GM12873 (cell line): Measurements from ENCODE around the gene GM2A.

Experiments
- CTCF ChIP-seq: IDR thresholded peaks from 2 replicates; pipeline ENCODE4 v1.5.1; 2012; ENCODE audit warnings: low read depth, mild to moderate bottlenecking, moderate library complexity, low read length, control low read depth; ENCODE audit not compliant: insufficient read depth; ENCODE audit errors: missing control alignments

GM2A gene

GRCh38 chr5:151228986-151229385, 24.0 kb upstream of the GM2A start:
- no peak for TF ChIP-seq CTCF

DNA sequence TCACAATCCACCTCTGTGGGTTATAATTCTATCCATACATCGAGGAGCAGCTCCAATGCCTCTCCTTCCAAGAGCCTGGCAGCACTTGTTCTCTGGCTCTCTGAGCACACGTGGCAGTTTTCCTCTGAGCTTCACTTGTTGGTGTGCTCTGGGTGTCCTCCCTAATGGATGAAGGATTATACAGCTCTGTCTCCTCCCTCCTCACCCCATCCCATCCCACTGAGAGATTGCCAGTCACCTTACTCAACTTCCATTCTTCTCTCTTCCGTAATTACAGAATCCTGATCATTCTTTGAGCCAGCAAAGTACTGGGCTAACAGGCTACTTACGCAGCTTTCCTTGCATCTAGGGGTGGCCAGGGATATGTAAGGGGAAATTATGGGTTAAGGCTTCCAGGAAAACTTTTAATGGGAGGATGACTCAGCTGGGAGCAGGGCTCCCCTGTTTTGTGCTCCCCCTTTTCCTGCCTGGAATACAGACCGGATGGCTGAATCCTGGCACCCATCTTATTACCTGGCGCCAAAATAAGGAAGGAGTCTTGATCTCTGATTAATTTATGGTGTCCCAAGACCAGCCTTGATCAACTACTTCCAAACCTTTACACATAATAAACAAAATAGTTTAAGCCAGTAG, 22.8 kb upstream of the GM2A start:
- no peak for TF ChIP-seq CTCF

GRCh38 chr5:151231359-151231758, 21.6 kb upstream of the GM2A start:
- no peak for TF ChIP-seq CTCF

- no peak for TF ChIP-seq CTCF
Measured at GRCh38 chr5:151233616-151234085, 19.3 kb upstream of the GM2A start.

DNA sequence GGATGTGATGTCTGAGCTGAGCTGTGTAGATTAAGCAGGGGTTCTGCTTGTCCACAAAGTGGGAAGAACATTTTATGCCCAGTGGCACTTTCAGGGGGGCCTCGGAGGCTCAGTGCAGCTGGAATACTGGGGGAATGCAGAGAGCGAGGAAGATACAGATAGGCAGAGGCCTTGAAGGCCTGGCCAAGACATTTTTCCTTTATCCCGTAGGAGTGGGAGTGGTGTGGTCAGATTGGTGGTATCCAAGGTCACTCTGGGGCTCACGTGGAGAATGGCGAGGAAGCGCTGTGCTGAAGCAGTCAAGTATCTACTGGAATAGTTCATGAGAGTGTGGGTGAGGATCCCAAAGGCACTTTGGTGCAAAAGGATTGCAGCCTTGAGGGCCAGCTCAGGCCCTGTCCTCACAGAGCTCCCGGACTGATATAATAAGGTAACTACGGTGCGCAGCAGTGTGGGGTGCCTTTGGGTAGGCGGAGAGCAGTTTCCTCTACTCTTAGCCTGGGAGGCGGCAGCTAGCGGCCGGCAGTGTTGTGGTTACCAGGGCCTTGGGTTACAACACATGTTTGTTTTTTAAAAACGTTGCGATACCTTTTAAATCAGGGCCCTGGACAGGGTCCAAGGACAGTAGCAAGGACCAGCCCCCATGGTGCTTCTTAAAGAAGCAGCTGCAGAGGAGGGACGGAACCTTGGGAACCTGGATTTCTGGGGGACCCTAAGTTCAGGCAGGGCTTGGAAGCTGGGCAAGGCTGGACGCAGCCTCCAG, 18.3 kb upstream of the GM2A start:
- no peak for TF ChIP-seq CTCF

DNA sequence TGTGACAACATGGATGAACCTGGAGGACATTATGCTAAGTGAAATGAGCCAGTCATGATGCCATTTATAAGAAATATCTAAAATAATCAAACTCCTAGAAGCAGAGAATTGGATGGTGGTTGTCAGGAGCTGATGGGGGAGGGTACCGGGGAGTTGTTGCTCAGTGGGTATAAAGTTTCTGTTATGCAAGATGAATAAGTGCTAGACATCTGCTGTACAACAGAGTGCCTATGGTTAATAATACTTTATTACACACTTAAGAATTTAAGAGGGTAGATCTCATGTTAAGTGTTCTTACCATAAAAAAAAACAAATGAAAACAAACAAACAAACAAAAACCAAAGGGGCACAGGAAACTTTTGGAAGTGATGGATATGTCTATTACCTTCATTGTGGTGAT, 16.1 kb upstream of the GM2A start:
- no peak for TF ChIP-seq CTCF

DNA sequence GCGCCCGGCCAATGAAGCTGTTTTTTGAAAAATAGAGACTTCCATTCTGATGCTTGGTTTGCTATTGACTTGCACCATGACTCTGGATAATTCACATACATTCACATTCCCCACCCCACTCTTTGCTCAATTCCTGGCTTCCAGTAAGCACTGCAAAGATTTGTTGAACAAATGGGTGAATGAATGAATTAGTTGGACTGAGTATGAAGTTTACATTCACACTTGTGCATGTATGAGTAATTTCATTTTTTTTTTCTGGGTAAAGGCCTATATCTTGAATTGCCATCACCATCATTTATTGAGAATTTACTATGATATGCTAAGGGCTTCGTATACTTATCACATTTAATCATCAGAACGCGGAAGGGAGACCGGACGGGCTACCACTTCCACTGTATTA, 15.3 kb upstream of the GM2A start:
- TF ChIP-seq CTCF = no peak
